HG03097 (cell line): ENCODE data around the gene HECTD4.

Experiments
- ATAC-seq: cut with Tn5 transposase; IDR thresholded peaks from one replicate; pipeline ENCODE4 v1.9.1; 2021; ENCODE audit not compliant: unreplicated experiment, low FRiP score

HECTD4 gene

DNA sequence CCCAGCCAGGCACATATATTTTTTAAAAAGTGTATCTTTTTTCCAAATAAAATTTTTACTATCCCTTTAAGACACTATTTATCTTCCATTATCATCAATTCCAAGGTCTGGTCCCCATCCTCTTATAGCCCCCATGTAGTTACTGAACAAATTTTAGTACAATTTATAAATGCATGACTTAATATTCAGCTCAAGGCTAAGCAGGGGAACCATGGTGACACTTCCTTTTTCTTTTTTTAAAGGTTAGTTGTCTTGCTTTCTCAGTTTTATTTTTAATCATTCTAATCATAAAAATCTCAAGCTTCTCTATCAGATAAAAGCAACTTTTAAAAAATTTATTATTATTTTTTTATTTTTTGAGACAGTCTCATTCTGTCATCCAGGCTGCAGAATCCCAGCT is 164.6 kb downstream of the HECTD4 start:
- no peak for ATAC-seq

DNA sequence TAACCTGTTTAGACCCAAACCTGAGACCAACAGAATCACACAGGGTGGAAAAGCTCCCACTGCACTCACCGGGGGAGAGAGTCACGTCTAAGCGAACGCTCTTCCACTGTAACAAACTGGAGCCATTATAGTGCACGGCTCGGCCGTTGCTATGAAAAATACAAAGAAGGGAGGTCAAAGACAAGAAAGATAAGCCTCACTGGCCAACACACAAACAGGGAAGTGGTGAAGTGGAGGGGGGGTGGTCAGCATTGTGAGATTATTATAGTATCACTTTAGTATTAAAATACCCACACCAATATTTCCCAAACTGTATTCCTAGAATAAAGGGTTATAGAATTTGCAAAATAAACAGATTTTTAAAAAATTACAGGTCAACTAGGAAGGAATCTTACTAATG is 166.0 kb downstream of the HECTD4 start:
- ATAC-seq = no peak

DNA sequence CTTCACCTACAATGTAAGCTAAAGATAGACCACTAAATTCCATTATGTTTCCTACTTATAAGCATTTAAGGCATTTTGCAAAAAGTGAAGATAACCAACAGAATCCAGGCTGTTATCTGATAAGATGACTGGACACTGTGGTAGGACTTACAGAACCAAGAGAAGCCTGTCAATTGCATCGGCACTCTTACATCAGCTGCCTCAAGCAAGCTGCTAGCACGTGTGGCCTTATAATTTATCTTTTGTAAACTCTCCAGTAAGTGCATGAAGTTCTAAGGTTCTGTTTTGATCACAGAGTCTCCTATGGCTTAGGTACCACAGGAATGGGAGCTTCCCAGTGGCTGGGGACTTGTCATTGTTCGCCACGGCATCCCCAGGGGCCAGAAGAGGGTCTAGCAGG is 168.2 kb downstream of the HECTD4 start:
- no peak for ATAC-seq

GRCh38 chr12:112208301-112208910 is 173.8 kb downstream of the HECTD4 start:
- no peak for ATAC-seq

GRCh38 chr12:112207397-112207924 is 174.8 kb downstream of the HECTD4 start:
- ATAC-seq = no peak

GRCh38 chr12:112206944-112207343 is 175.3 kb downstream of the HECTD4 start:
- no peak for ATAC-seq

DNA sequence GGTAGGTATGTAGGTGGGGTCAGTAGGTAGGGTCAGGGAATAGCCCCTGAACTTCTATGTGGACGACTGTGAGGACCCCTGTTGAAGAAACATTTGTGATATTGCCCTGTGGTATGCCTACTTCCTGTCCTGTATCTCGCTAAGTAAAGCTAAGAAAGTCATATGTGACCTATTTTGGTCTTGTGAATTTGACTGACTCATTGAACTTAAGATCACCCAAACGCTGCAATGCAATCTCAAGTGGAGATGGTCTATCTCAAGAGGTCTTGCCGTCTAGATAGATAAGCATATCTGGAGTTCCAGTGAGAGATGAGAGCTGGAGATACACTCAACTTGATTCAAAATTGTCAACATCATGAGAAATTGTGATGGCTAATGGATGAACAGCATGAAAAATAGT is 183.1 kb downstream of the HECTD4 start:
- ATAC-seq = no peak

GRCh38 chr12:112198120-112198733 is 184.0 kb downstream of the HECTD4 start:
- no peak for ATAC-seq

- ATAC-seq = no peak
Measured at GRCh38 chr12:112196196-112196875, 185.9 kb downstream of the HECTD4 start.

DNA sequence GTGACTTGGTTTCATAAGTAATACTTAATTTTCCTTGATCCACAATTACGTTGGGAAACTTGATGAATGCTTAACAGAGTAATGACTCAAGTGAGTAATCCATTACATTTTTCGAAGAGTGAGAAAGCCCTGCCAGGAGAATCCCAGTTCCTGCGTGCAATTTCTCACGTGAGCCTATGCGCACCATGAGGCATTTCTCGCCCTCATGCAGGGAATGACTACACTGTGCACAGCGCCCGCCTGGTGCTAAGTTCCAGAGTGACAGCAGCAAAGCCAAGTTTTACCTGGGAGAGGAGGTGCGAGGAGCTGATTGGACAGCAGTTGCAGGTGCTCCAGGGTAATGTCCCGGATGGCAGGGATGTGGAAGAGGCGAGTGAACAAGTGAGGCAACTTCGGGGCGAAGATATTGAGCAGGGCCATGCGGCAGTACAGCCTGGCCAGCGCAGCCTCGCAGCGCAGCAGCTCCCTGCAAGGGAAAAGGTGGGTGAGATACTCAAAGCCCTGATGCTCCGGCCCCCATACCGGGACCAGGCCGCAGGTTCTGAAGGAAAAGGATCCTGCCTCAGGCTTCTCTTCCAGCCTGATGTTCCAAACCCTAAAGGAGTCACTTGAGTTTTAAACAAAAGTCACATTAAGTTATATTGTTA is 187.5 kb downstream of the HECTD4 start:
- no peak for ATAC-seq

GRCh38 chr12:112192475-112192874 is 189.8 kb downstream of the HECTD4 start:
- no peak for ATAC-seq

- no peak for ATAC-seq
Measured at GRCh38 chr12:112191840-112192321, 190.3 kb downstream of the HECTD4 start.

- no peak for ATAC-seq
Measured at GRCh38 chr12:112191201-112191600, 191.0 kb downstream of the HECTD4 start.

DNA sequence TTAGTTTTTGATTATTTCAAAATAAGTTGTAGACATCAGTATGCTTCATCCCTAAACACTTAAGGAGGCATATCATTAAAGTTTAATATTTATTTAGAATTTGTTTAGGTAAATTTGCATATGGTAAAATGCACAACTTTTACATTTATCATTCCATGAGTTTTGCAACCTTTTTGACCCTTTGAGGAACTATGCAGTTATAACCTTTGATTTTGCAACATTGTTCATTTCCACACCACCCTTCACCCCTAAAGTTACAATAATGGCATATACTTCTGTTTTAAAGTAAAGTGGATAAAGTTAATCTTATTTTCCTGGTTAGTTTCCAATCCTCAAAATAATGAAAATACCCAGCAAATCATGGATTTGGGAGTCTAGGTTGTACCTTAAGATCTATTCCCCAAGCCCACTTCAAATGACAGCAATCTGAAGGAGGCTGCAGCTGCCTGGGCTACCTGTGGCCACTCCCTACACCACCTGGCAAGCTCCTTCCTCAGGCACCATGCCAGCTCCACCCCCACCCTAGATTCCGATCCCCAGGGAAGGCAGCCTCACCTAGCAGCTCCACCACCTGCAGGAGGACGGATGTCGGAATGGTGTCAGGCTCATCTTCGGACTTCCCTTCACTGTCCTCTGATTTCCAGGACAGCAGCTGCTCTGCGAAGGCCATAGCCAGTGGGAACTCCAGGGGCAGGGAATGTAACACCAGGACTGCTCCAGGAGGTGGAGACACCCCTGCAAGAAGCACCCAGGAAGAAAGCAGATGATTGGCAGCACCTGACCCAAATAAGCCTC is 191.8 kb downstream of the HECTD4 start:
- no peak for ATAC-seq

- no peak for ATAC-seq
Measured at GRCh38 chr12:112188130-112188830, 194.0 kb downstream of the HECTD4 start.

GRCh38 chr12:112185093-112185923 is 196.9 kb downstream of the HECTD4 start:
- no peak for ATAC-seq

- ATAC-seq = no peak
Measured at GRCh38 chr12:112184056-112184887, 198.0 kb downstream of the HECTD4 start.
